Measurements from ENCODE around the gene PYCR2. TPM values are rescaled to one million over a fixed set of nuclear protein-coding genes. Genes with fewer than 3 reads are reported as not detected.

The PYCR2 gene
- total and polyA plus RNA-seq, 2 of the 8 experiments (the other 6 are each of a cell fraction or from before 2014, with no cell fraction given) = 79.3 to 84.6 TPM

DNA sequence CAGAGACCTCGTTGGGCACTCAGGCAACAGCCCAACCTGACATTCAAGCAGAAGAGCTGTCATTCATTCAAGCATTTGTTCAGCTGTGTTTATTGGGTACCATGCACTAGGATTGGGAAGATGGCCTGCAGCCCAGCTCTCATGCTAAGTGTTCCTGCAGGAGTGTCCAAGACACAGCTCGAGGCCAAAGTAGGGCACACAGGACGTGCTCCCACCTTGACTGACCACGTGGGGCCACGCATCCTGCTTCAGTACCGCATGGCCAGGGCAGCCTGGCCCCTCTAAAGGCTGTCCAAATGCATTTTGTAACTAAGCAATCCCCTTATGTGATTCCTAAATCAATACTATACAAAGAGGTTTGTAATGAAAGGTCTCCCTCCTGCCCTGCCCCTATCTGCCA, 9.7 kb downstream of the PYCR2 start:
- no peak for TF ChIP-seq SP4 (IDR thresholded peaks at IDR 0.05; ENCODE audit: low read length)
- TF ChIP-seq, protein P1, sequence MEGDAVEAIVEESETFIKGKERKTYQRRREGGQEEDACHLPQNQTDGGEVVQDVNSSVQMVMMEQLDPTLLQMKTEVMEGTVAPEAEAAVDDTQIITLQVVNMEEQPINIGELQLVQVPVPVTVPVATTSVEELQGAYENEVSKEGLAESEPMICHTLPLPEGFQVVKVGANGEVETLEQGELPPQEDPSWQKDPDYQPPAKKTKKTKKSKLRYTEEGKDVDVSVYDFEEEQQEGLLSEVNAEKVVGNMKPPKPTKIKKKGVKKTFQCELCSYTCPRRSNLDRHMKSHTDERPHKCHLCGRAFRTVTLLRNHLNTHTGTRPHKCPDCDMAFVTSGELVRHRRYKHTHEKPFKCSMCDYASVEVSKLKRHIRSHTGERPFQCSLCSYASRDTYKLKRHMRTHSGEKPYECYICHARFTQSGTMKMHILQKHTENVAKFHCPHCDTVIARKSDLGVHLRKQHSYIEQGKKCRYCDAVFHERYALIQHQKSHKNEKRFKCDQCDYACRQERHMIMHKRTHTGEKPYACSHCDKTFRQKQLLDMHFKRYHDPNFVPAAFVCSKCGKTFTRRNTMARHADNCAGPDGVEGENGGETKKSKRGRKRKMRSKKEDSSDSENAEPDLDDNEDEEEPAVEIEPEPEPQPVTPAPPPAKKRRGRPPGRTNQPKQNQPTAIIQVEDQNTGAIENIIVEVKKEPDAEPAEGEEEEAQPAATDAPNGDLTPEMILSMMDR (IDR thresholded peaks at IDR 0.05; ENCODE audit: control extremely low read depth in 1 of 3, insufficient read depth in 1 of 3, low read depth in 1 of 3, low read length in 3 of 3) = no peak
- no peak for TF ChIP-seq KDM4A (IDR thresholded peaks at IDR 0.05; ENCODE audit: low read depth, low read length, severe bottlenecking)
- TF ChIP-seq RFX5 (IDR thresholded peaks at IDR 0.05; ENCODE audit: borderline replicate concordance, low read depth, low read length) = no peak
- TF ChIP-seq HDAC2 (IDR thresholded peaks at IDR 0.05; ENCODE audit: borderline replicate concordance in 1 of 2, low read depth in 2 of 2, low read length in 2 of 2) = no peak
- TF ChIP-seq, protein P2, sequence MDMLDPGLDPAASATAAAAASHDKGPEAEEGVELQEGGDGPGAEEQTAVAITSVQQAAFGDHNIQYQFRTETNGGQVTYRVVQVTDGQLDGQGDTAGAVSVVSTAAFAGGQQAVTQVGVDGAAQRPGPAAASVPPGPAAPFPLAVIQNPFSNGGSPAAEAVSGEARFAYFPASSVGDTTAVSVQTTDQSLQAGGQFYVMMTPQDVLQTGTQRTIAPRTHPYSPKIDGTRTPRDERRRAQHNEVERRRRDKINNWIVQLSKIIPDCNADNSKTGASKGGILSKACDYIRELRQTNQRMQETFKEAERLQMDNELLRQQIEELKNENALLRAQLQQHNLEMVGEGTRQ (IDR thresholded peaks at IDR 0.05; ENCODE audit: low read length) = no peak
- Histone ChIP-seq H3K4ac (replicated peaks; ENCODE audit: insufficient read length, low read depth, low read length) (no peak overlapping the region), H2BK5ac (ENCODE audit: low read depth, low read length) (no peak overlapping the region), H2BK15ac (ENCODE audit: low read length) (no peak overlapping the region), H4K8ac (ENCODE audit: extremely low read depth, insufficient read depth, low read length) (no peak overlapping the region), H3K14ac (ENCODE audit: insufficient read length) (no peak overlapping the region), H4K5ac (ENCODE audit: insufficient read length, low read depth, low read length) (no peak overlapping the region), H3K79me2 (ENCODE audit: control insufficient read depth in 1 of 2, insufficient read depth in 2 of 2, low read length in 2 of 2) (no peaks in the 10 kb centered on the region), H2BK120ac (replicated peaks; ENCODE audit: low read depth, low read length) (no peak overlapping the region), H2BK20ac (ENCODE audit: low read length) (no peak overlapping the region), H4K20me1 (replicated peaks in 1 of 2; ENCODE audit: control insufficient read depth in 1 of 2, insufficient read depth in 2 of 2, low read length in 2 of 2) (no peaks in the 10 kb centered on the region), H3K18ac (ENCODE audit: extremely low read depth, low read length) (no peak overlapping the region), H2AK5ac (ENCODE audit: low read depth, low read length) (no peak overlapping the region), H3K23me2 (ENCODE audit: low read depth, low read length) (no peaks in the 10 kb centered on the region), H3K4me3 (ENCODE audit: extremely low read depth in 1 of 4, insufficient read depth in 2 of 4, low read depth in 3 of 4, low read length in 4 of 4) (no peak overlapping the region), H2AFZ (ENCODE audit: low read length) (no peak overlapping the region), H4K91ac (replicated peaks; ENCODE audit: insufficient read length, low read length) (no peak overlapping the region), H3K4me1 (replicated peaks in 1 of 4; ENCODE audit: control insufficient read depth in 3 of 4, insufficient read depth in 4 of 4, low read length in 3 of 4) (peaks cover 0 to 7% (median 1%) of the 10 kb centered on the region in 4 experiments; a peak in 2 of 7 replicates), H3K27ac (ENCODE audit: low read depth, low read length) (no peak overlapping the region), H3K9me3 (ENCODE audit: insufficient read depth in 2 of 2, low read depth in 1 of 2, low read length in 1 of 2) (no peaks in the 10 kb centered on the region), H3K4me2 (ENCODE audit: insufficient read depth in 1 of 2, low read depth in 2 of 2, low read length in 2 of 2) (no peak overlapping the region), H3K23ac (ENCODE audit: insufficient read length) (no peak overlapping the region), H2BK12ac (ENCODE audit: low read depth, low read length) (no peak overlapping the region), H3K56ac (replicated peaks; ENCODE audit: insufficient read length, low read depth, low read length) (no peak overlapping the region), H3K36me3 (ENCODE audit: control insufficient read depth in 2 of 4, insufficient read depth in 4 of 4, low read length in 3 of 4) (peaks cover under 1 to 15% (median 4%) of the 10 kb centered on the region in 4 experiments; a peak in 5 of 8 replicates), H3K9ac (replicated peaks in 1 of 4; ENCODE audit: extremely low read depth in 1 of 4, low read depth in 3 of 4, low read length in 3 of 4) (no peak overlapping the region), H3K79me1 (ENCODE audit: low read depth, low read length) (peaks cover 3% of the 10 kb centered on the region; the same call in 1 of the 2 replicates), H3K27me3 (replicated peaks in 1 of 4; ENCODE audit: control insufficient read depth in 3 of 4, extremely low read depth in 1 of 4, insufficient read depth in 3 of 4, low read length in 3 of 4) (no peaks in the 10 kb centered on the region; a peak in 2 of 7 replicates)
- DNase-seq (ENCODE audit: low read depth in 1 of 2, low spot score in 2 of 2) (no peak), FAIRE-seq (no peak)
- ChIA-PET POLR2A (ENCODE audit: partially characterized antibody) (interaction anchor here (0.6 to 2.3 kb wide), 4 partner anchors 10 to 126 kb away, joined by 3 to 6 read pairs (median 4); partner anchors contain the start of gene PYCR2), CTCF (ENCODE audit: partially characterized antibody) (interaction anchor here (0.8 to 2.0 kb wide), 10 partner anchors 22 to 432 kb away, joined by 3 to 5 read pairs (median 4); partner anchors contain the start of gene LEFTY2)
- 94% methylated on average over 6 of the region's 6 CpGs; no CpG with 5 or more reads in 1 of the 2 experiments for WGBS, 2 experiments (ENCODE audit: extremely low coverage in 1 of 2, insufficient coverage in 1 of 2, insufficient read length in 1 of 2, insufficient replicate concordance in 2 of 2, low coverage in 1 of 2, low lambda C conversion rate in 2 of 2, missing lambda C conversion rate in 1 of 2)
